Esophagus squamous epithelium (tissue), 5 donors: ENCODE results near the gene PNP. TPM values are rescaled to one million over a fixed set of nuclear protein-coding genes. Genes with fewer than 3 reads are reported as not detected.

ENCODE experiments used
- DNase-seq: peaks from one replicate; lab custom pipeline; 2025; lab: John Stamatoyannopoulos, UW
- H3K27ac ChIP-seq, 4 donors: fragments of 200-600 bp; sonication (generic); one replicate each; pipeline ENCODE4 v1.5.1; 2016 to 2019; ENCODE audit warnings: mild to moderate bottlenecking in 1 of 4
- H3K27me3 ChIP-seq, 4 donors: fragments of 200-600 bp; sonication (generic); 1 replicate in 3 of 4; 2 replicates in 1 of 4; pipeline versions ENCODE4 v1.5.1 to v1.6.0; 2017 to 2021; ENCODE audit warnings: antibody characterized with exemption in 1 of 4
- H3K36me3 ChIP-seq, 3 donors: fragments of 200-600 bp; sonication (generic); one replicate each; pipeline ENCODE4 v1.5.1; 2016 to 2019
- H3K4me1 ChIP-seq, 3 donors: fragments of 200-600 bp; sonication (generic); one replicate each; pipeline ENCODE4 v1.5.1; 2017 to 2019
- H3K4me3 ChIP-seq, 4 donors: fragments of 200-600 bp; sonication (generic); 1 replicate in 3 of 4; 2 replicates in 1 of 4; pipeline ENCODE4 v1.5.1; 2016 to 2019; ENCODE audit warnings: mild to moderate bottlenecking in 2 of 4, moderate library complexity in 1 of 4
- H3K9me3 ChIP-seq, 3 donors: fragments of 200-600 bp; sonication (generic); one replicate each; pipeline ENCODE4 v1.5.1; 2016 to 2019
- CTCF ChIP-seq, 6 experiments: fragments of 450-650 bp in 4 of 6; fragments of 200-600 bp in 2 of 6; sonication (generic) in 2 of 6; IDR thresholded peaks; one replicate each; pipeline ENCODE4 v1.5.1; 2016 to 2019; ENCODE audit warnings: antibody characterized with exemption in 6 of 6, mild to moderate bottlenecking in 4 of 6, moderate library complexity in 4 of 6
- POLR2A ChIP-seq, 4 donors: fragments of 450-650 bp; IDR thresholded peaks; one replicate each; pipeline ENCODE4 v1.6.1; 2017; ENCODE audit warnings: antibody characterized with exemption in 4 of 4, mild to moderate bottlenecking in 4 of 4, moderate library complexity in 3 of 4
- WGBS, 2 donors: methylation state at CpG; one replicate each; pipeline ENCODE4 v1.1.5; 2018; 5-methylcytosine and 5-hydroxymethylcytosine counted together
- intact Hi-C: fragments of 100-400 bp; cut with DNase I; formaldehyde crosslinking; loops from one replicate; pipeline ENCODE4 v1.15.0; 2022
- total RNA-seq, 4 donors: library from RNA; depleted of rRNA; stranded (reverse); fragments of >200 nt; gene quantifications; one replicate each; pipeline ENCODE4 v1.1.0, GENCODE V29; 2016
- donor health status: DM: yes; HTN: yes; CAD: no.

The PNP gene
- total RNA-seq, 4 donors from 2014 or later: 84.4 to 155 (median 104) TPM

GRCh38 chr14:20472536-20473169 is 3.4 kb downstream of the PNP start:
- no peak overlapping the region for H3K27ac ChIP-seq
- no peaks in the 10 kb centered on the region for H3K9me3 ChIP-seq
- intact Hi-C loops: no loop called here
- no peak for DNase-seq
- 86 to 93% methylated on average over 2 of the region's 2 CpGs for WGBS, 2 donors
- no peak overlapping the region for H3K4me3 ChIP-seq
- no peaks in the 10 kb centered on the region for H3K27me3 ChIP-seq
- H3K36me3 ChIP-seq: peaks cover 4 to 57% (median 24%) of the 10 kb centered on the region in 3 donors
- TF ChIP-seq POLR2A (IDR thresholded peaks at IDR 0.05) (no peak), CTCF (IDR thresholded peaks at IDR 0.05) (no peak)
- H3K4me1 ChIP-seq: peaks cover 0 to 48% (median 17%) of the 10 kb centered on the region in 3 donors

- H3K36me3 ChIP-seq: peaks cover 4 to 67% (median 24%) of the 10 kb centered on the region in 3 donors
- H3K9me3 ChIP-seq: no peaks in the 10 kb centered on the region
- 72 to 76% methylated on average over 5 of the region's 5 CpGs for WGBS, 2 donors
Measured at GRCh38 chr14:20476776-20477175, 7.6 kb downstream of the PNP start.

GRCh38 chr14:20477211-20477876 is 8.1 kb downstream of the PNP start:
- peaks cover 4 to 63% (median 24%) of the 10 kb centered on the region in 3 donors for H3K36me3 ChIP-seq
- DNase-seq: no peak
- TF ChIP-seq CTCF (IDR thresholded peaks at IDR 0.05) (no peak), POLR2A (IDR thresholded peaks at IDR 0.05) (no peak)
- H3K4me3 ChIP-seq: no peak overlapping the region
- no peaks in the 10 kb centered on the region for H3K9me3 ChIP-seq
- H3K4me1 ChIP-seq: peaks cover 0 to 23% (median 0%) of the 10 kb centered on the region in 3 donors
- no peaks in the 10 kb centered on the region for H3K27me3 ChIP-seq
- peak overlapping the region in 2 of 4 donors; percentile 55 to 56 for H3K27ac ChIP-seq
- intact Hi-C loops: no loop called here
- 38 to 54% methylated on average over 1 of the region's 1 CpG for WGBS, 2 donors

More at GRCh38 chr14:20476776-20477175, 7.6 kb downstream of the PNP start:
- H3K4me1 ChIP-seq: peaks cover 0 to 29% (median 0%) of the 10 kb centered on the region in 3 donors
- TF ChIP-seq CTCF (IDR thresholded peaks at IDR 0.05): no peak
- TF ChIP-seq POLR2A (IDR thresholded peaks at IDR 0.05): no peak
- no peak for DNase-seq
- no peaks in the 10 kb centered on the region for H3K27me3 ChIP-seq
- H3K4me3 ChIP-seq: no peak overlapping the region
- intact Hi-C loops: no loop called here
- peak overlapping the region in 2 of 4 donors; percentile 55 to 56 for H3K27ac ChIP-seq

- no peak overlapping the region for H3K4me3 ChIP-seq
- WGBS, 2 donors: 89 to 93% methylated on average over 2 of the region's 2 CpGs
- H3K9me3 ChIP-seq: no peaks in the 10 kb centered on the region
- TF ChIP-seq POLR2A (IDR thresholded peaks at IDR 0.05) (no peak), CTCF (IDR thresholded peaks at IDR 0.05) (no peak)
- H3K27me3 ChIP-seq: no peaks in the 10 kb centered on the region
- H3K4me1 ChIP-seq: peaks cover 0 to 22% (median 0%) of the 10 kb centered on the region in 3 donors
- intact Hi-C loops: no loop called here
- H3K27ac ChIP-seq: no peak overlapping the region
- DNase-seq: no peak
- H3K36me3 ChIP-seq: peaks cover 4 to 48% (median 15%) of the 10 kb centered on the region in 3 donors
Measured at GRCh38 chr14:20478894-20479293, 9.7 kb downstream of the PNP start.

GRCh38 chr14:20482382-20482781 is 13.2 kb downstream of the PNP start:
- 81 to 88% methylated on average over 5 of the region's 5 CpGs for WGBS, 2 donors
- intact Hi-C loops: no loop called here
- TF ChIP-seq CTCF (IDR thresholded peaks at IDR 0.05) (no peak), POLR2A (IDR thresholded peaks at IDR 0.05) (no peak)
- Histone ChIP-seq H3K27me3 (no peaks in the 10 kb centered on the region), H3K27ac (no peak overlapping the region), H3K36me3 (peaks cover 0 to 13% (median 0%) of the 10 kb centered on the region in 3 donors), H3K9me3 (no peaks in the 10 kb centered on the region), H3K4me3 (no peak overlapping the region), H3K4me1 (peaks cover 0 to 18% (median 0%) of the 10 kb centered on the region in 3 donors)
- no peak for DNase-seq
